HL-60 (cell line): ENCODE results near the gene ASPDH.

ENCODE experiments used
- POLR2AphosphoS5 ChIP-seq: IDR thresholded peaks from 2 replicates; pipeline ENCODE4 v1.6.1; 2012; ENCODE audit warnings: low read depth
- TF ChIP-seq, protein P1 (sequence below): IDR thresholded peaks from one replicate; pipeline ENCODE4 v1.5.1; 2011; ENCODE audit warnings: low read length, control low read depth, inconsistent platforms; ENCODE audit not compliant: insufficient read depth

DNA sequence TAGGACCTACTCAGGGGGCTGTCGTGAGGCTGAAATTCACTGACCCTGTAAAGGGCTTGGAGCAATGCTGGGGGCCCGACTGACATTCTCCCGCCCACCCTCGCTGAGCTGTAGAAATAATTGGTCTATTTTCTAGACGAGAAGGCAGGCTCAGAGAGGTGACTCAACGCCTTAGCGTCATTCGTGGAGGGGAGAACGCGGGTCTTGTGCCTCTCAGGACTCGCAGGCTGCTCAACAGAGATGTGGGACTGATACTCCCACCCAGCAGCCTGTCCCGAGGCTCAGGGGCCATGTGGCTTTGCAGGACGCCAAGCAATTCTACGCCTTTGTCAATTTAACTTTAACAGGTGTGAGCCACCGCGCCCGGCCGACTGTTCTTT, 23.6 kb upstream of the ASPDH start:
- TF ChIP-seq, protein P1, sequence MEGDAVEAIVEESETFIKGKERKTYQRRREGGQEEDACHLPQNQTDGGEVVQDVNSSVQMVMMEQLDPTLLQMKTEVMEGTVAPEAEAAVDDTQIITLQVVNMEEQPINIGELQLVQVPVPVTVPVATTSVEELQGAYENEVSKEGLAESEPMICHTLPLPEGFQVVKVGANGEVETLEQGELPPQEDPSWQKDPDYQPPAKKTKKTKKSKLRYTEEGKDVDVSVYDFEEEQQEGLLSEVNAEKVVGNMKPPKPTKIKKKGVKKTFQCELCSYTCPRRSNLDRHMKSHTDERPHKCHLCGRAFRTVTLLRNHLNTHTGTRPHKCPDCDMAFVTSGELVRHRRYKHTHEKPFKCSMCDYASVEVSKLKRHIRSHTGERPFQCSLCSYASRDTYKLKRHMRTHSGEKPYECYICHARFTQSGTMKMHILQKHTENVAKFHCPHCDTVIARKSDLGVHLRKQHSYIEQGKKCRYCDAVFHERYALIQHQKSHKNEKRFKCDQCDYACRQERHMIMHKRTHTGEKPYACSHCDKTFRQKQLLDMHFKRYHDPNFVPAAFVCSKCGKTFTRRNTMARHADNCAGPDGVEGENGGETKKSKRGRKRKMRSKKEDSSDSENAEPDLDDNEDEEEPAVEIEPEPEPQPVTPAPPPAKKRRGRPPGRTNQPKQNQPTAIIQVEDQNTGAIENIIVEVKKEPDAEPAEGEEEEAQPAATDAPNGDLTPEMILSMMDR, result no peak
- no peak for TF ChIP-seq POLR2AphosphoS5
